ENCODE results near the gene CSMD2. TPM values are rescaled to one million over a fixed set of nuclear protein-coding genes. Genes with fewer than 3 reads are reported as not detected.

Gene CSMD2
- total RNA-seq, 2 donors from 2014 or later = not detected

- Mint-ChIP-seq H3K27ac (no peak overlapping the region), H3K9me3 (peaks cover 12 to 17% of the 10 kb centered on the region in 2 donors), H3K36me3 (peaks cover 8 to 12% of the 10 kb centered on the region in 2 donors)
- DNase-seq (ENCODE audit: low spot score in 2 of 2) = no peak
- no peak for ATAC-seq
Observed at GRCh38 chr1:33548319-33548718, 616.7 kb downstream of the CSMD2 start.

GRCh38 chr1:33547576-33547975 lies 617.5 kb downstream of the CSMD2 start:
- Mint-ChIP-seq H3K36me3 (peaks cover 8 to 12% of the 10 kb centered on the region in 2 donors), H3K9me3 (peaks cover 12 to 17% of the 10 kb centered on the region in 2 donors), H3K27ac (no peak overlapping the region)
- no peak for DNase-seq (ENCODE audit: low spot score in 2 of 2)
- no peak for ATAC-seq

GRCh38 chr1:33541966-33542365 lies 623.1 kb downstream of the CSMD2 start:
- Mint-ChIP-seq H3K9me3 (no peaks in the 10 kb centered on the region), H3K27ac (no peak overlapping the region), H3K36me3 (no peaks in the 10 kb centered on the region)
- DNase-seq (ENCODE audit: low spot score in 2 of 2) = no peak
- ATAC-seq = no peak

- Mint-ChIP-seq H3K27ac (no peak overlapping the region), H3K9me3 (no peaks in the 10 kb centered on the region), H3K36me3 (no peaks in the 10 kb centered on the region)
- DNase-seq (ENCODE audit: low spot score in 2 of 2) = no peak
- no peak for ATAC-seq
Observed at GRCh38 chr1:33537885-33538284, 627.1 kb downstream of the CSMD2 start.

GRCh38 chr1:33535334-33535733 lies 629.7 kb downstream of the CSMD2 start:
- H3K36me3 Mint-ChIP-seq = no peaks in the 10 kb centered on the region
- no peak for DNase-seq (ENCODE audit: low spot score in 2 of 2)
- no peaks in the 10 kb centered on the region for H3K9me3 Mint-ChIP-seq
- no peak overlapping the region for H3K27ac Mint-ChIP-seq
- ATAC-seq = no peak

GRCh38 chr1:33532936-33533335 lies 632.1 kb downstream of the CSMD2 start:
- Mint-ChIP-seq H3K27ac (no peak overlapping the region), H3K36me3 (no peaks in the 10 kb centered on the region), H3K9me3 (no peaks in the 10 kb centered on the region)
- DNase-seq (ENCODE audit: low spot score in 2 of 2) = no peak
- ATAC-seq = no peak

GRCh38 chr1:33532250-33532649 lies 632.8 kb downstream of the CSMD2 start:
- Mint-ChIP-seq H3K9me3 (no peaks in the 10 kb centered on the region), H3K36me3 (no peaks in the 10 kb centered on the region), H3K27ac (no peak overlapping the region)
- no peak for DNase-seq (ENCODE audit: low spot score in 2 of 2)
- ATAC-seq = no peak

- DNase-seq (ENCODE audit: low spot score in 2 of 2) (no peak), ATAC-seq (no peak)
- no peaks in the 10 kb centered on the region for H3K9me3 Mint-ChIP-seq
- no peak overlapping the region for H3K27ac Mint-ChIP-seq
- H3K36me3 Mint-ChIP-seq = no peaks in the 10 kb centered on the region
Observed at GRCh38 chr1:33529957-33530356, 635.1 kb downstream of the CSMD2 start.

- no peaks in the 10 kb centered on the region for H3K9me3 Mint-ChIP-seq
- ATAC-seq = no peak
- H3K36me3 Mint-ChIP-seq = no peaks in the 10 kb centered on the region
- no peak overlapping the region for H3K27ac Mint-ChIP-seq
- DNase-seq (ENCODE audit: low spot score in 2 of 2) = no peak
Observed at GRCh38 chr1:33527934-33528333, 637.1 kb downstream of the CSMD2 start.

GRCh38 chr1:33524586-33524985 lies 640.4 kb downstream of the CSMD2 start:
- ATAC-seq = no peak
- no peaks in the 10 kb centered on the region for H3K9me3 Mint-ChIP-seq
- no peak overlapping the region for H3K27ac Mint-ChIP-seq
- H3K36me3 Mint-ChIP-seq = no peaks in the 10 kb centered on the region
- DNase-seq (ENCODE audit: low spot score in 2 of 2) = no peak

GRCh38 chr1:33519240-33519884 lies 645.7 kb downstream of the CSMD2 start:
- no peaks in the 10 kb centered on the region for H3K36me3 Mint-ChIP-seq
- H3K27ac Mint-ChIP-seq = no peak overlapping the region
- no peak for DNase-seq (ENCODE audit: low spot score in 2 of 2)
- H3K9me3 Mint-ChIP-seq = no peaks in the 10 kb centered on the region
- ATAC-seq = no peak

GRCh38 chr1:33517596-33518250 lies 647.3 kb downstream of the CSMD2 start:
- H3K9me3 Mint-ChIP-seq = no peaks in the 10 kb centered on the region

GRCh38 chr1:33516891-33517567 lies 648.0 kb downstream of the CSMD2 start:
- Mint-ChIP-seq H3K9me3 (no peaks in the 10 kb centered on the region), H3K27ac (no peak overlapping the region), H3K36me3 (no peaks in the 10 kb centered on the region)
- ATAC-seq (no peak), DNase-seq (ENCODE audit: low spot score in 2 of 2) (no peak)

More at GRCh38 chr1:33517596-33518250, 647.3 kb downstream of the CSMD2 start:
- DNase-seq (ENCODE audit: low spot score in 2 of 2) (no peak), ATAC-seq (no peak)
- no peaks in the 10 kb centered on the region for H3K36me3 Mint-ChIP-seq
- no peak overlapping the region for H3K27ac Mint-ChIP-seq

- Mint-ChIP-seq H3K9me3 (no peaks in the 10 kb centered on the region), H3K36me3 (no peaks in the 10 kb centered on the region), H3K27ac (no peak overlapping the region)
- DNase-seq (ENCODE audit: low spot score in 2 of 2) (no peak), ATAC-seq (no peak)
Observed at GRCh38 chr1:33516428-33516827, 648.6 kb downstream of the CSMD2 start.

GRCh38 chr1:33515607-33516006 lies 649.4 kb downstream of the CSMD2 start:
- ATAC-seq (no peak), DNase-seq (ENCODE audit: low spot score in 2 of 2) (no peak)
- no peak overlapping the region for H3K27ac Mint-ChIP-seq
- H3K9me3 Mint-ChIP-seq = no peaks in the 10 kb centered on the region
- no peaks in the 10 kb centered on the region for H3K36me3 Mint-ChIP-seq

GRCh38 chr1:33515112-33515511 lies 649.9 kb downstream of the CSMD2 start:
- ATAC-seq (no peak), DNase-seq (ENCODE audit: low spot score in 2 of 2) (no peak)
- Mint-ChIP-seq H3K27ac (no peak overlapping the region), H3K9me3 (no peaks in the 10 kb centered on the region), H3K36me3 (no peaks in the 10 kb centered on the region)

- no peak overlapping the region for H3K27ac Mint-ChIP-seq
- DNase-seq (ENCODE audit: low spot score in 2 of 2) (no peak), ATAC-seq (peak; percentile 37 to 87)
- H3K9me3 Mint-ChIP-seq = no peaks in the 10 kb centered on the region
- no peaks in the 10 kb centered on the region for H3K36me3 Mint-ChIP-seq
Observed at GRCh38 chr1:33512226-33513011, 652.6 kb downstream of the CSMD2 start.

Data from activated naive CD4-positive, alpha-beta T cell treated with anti-CD3 and anti-CD28 coated beads, Interleukin-2, amount 50 U/mL, for 72 hours (primary cell).